Measurements from ENCODE around the gene BRINP3. TPM values are rescaled to one million over a fixed set of nuclear protein-coding genes. Genes with fewer than 3 reads are reported as not detected.

BRINP3 gene
- total RNA-seq, 4 donors from 2014 or later: 0.20 TPM; not detected in 3

- no peaks in the 10 kb centered on the region for H3K36me3 ChIP-seq
- no peaks in the 10 kb centered on the region for H3K4me1 ChIP-seq
- DNase-seq (no peak), ATAC-seq (no peak)
- intact Hi-C loops (cut with DNase I; ENCODE audit: low total_unique reads) (no loop called here), in situ Hi-C loops (cut with MboI; ENCODE audit: low sequenced_read_pairs in 4 of 4) (no loop called here)
- no peaks in the 10 kb centered on the region for H3K27me3 ChIP-seq
- no peak overlapping the region for H3K27ac ChIP-seq
- H3K9me3 ChIP-seq: no peaks in the 10 kb centered on the region
- H3K4me3 ChIP-seq: no peak overlapping the region
- TF ChIP-seq CTCF (IDR thresholded peaks at IDR 0.05 in 4 of 5, conservative IDR thresholded peaks at IDR 0.05 in 1 of 5) (no peak), POLR2A (IDR thresholded peaks at IDR 0.05) (no peak)
These were observed 25.3 kb downstream of the BRINP3 start for GRCh38 chr1:190452272-190452848.

GRCh38 chr1:190444464-190444863 lies 33.2 kb downstream of the BRINP3 start:
- in situ Hi-C loops (cut with MboI; ENCODE audit: low sequenced_read_pairs in 4 of 4): no loop called here
- Histone ChIP-seq H3K4me3 (no peak overlapping the region), H3K27me3 (no peaks in the 10 kb centered on the region), H3K4me1 (no peaks in the 10 kb centered on the region), H3K27ac (no peak overlapping the region), H3K36me3 (no peaks in the 10 kb centered on the region), H3K9me3 (no peaks in the 10 kb centered on the region)
- no peak for ATAC-seq
- intact Hi-C loops (cut with DNase I; ENCODE audit: low total_unique reads): no loop called here
- TF ChIP-seq CTCF (IDR thresholded peaks at IDR 0.05 in 4 of 5, conservative IDR thresholded peaks at IDR 0.05 in 1 of 5): no peak
- TF ChIP-seq POLR2A (IDR thresholded peaks at IDR 0.05): no peak
- no peak for DNase-seq

- Histone ChIP-seq H3K9me3 (no peaks in the 10 kb centered on the region), H3K36me3 (no peaks in the 10 kb centered on the region), H3K27ac (no peak overlapping the region), H3K4me3 (no peak overlapping the region), H3K4me1 (no peaks in the 10 kb centered on the region), H3K27me3 (no peaks in the 10 kb centered on the region)
- in situ Hi-C loops (cut with MboI; ENCODE audit: low sequenced_read_pairs in 4 of 4) (no loop called here), intact Hi-C loops (cut with DNase I; ENCODE audit: low total_unique reads) (no loop called here)
- TF ChIP-seq POLR2A (IDR thresholded peaks at IDR 0.05) (no peak), CTCF (IDR thresholded peaks at IDR 0.05 in 4 of 5, conservative IDR thresholded peaks at IDR 0.05 in 1 of 5) (no peak)
- DNase-seq (no peak), ATAC-seq (no peak)
These were observed 38.2 kb downstream of the BRINP3 start for GRCh38 chr1:190439447-190439846.

- no peak overlapping the region for H3K27ac ChIP-seq
- no peak for ATAC-seq
These were observed 41.0 kb downstream of the BRINP3 start for GRCh38 chr1:190436615-190437014.

More at GRCh38 chr1:190436615-190437014, 41.0 kb downstream of the BRINP3 start:
- Histone ChIP-seq H3K9me3 (no peaks in the 10 kb centered on the region), H3K4me1 (no peaks in the 10 kb centered on the region), H3K4me3 (no peak overlapping the region), H3K36me3 (no peaks in the 10 kb centered on the region), H3K27me3 (no peaks in the 10 kb centered on the region)
- DNase-seq: no peak
- TF ChIP-seq POLR2A (IDR thresholded peaks at IDR 0.05) (no peak), CTCF (IDR thresholded peaks at IDR 0.05 in 4 of 5, conservative IDR thresholded peaks at IDR 0.05 in 1 of 5) (no peak)
- in situ Hi-C loops (cut with MboI; ENCODE audit: low sequenced_read_pairs in 4 of 4) (no loop called here), intact Hi-C loops (cut with DNase I; ENCODE audit: low total_unique reads) (no loop called here)

Data from gastrocnemius medialis (tissue), 4 donors.